H7 (cell line): ENCODE data around the gene YES1. TPM values are rescaled to one million over a fixed set of nuclear protein-coding genes. Genes with fewer than 3 reads are reported as not detected.

Source experiments
- DNase-seq: peaks from one replicate; pipeline ENCODE4 v3.0.0; 2012
- H3K27me3 ChIP-seq: 2 replicates; pipeline ENCODE4 v1.6.0; 2011; ENCODE audit warnings: mild to moderate bottlenecking, low read length; ENCODE audit not compliant: control insufficient read depth, insufficient read depth
- H3K36me3 ChIP-seq: replicated peaks from 2 replicates; pipeline ENCODE4 v1.5.1; 2011; ENCODE audit warnings: low read length; ENCODE audit not compliant: control insufficient read depth, insufficient read depth
- H3K4me3 ChIP-seq: 2 replicates; pipeline ENCODE4 v1.5.1; 2011; ENCODE audit warnings: low read depth, mild to moderate bottlenecking, control low read depth, low read length, moderate library complexity; ENCODE audit not compliant: insufficient read depth
- total RNA-seq: library from RNA; depleted of rRNA; stranded (reverse); fragments of >200 nt; shearing (Covaris generic); gene quantifications from 2 replicates; pipeline ENCODE4 v1.2.3, GENCODE V29; 2014

The YES1 gene
- total RNA-seq, 1 experiment from 2014 or later: 69.4 TPM

DNA sequence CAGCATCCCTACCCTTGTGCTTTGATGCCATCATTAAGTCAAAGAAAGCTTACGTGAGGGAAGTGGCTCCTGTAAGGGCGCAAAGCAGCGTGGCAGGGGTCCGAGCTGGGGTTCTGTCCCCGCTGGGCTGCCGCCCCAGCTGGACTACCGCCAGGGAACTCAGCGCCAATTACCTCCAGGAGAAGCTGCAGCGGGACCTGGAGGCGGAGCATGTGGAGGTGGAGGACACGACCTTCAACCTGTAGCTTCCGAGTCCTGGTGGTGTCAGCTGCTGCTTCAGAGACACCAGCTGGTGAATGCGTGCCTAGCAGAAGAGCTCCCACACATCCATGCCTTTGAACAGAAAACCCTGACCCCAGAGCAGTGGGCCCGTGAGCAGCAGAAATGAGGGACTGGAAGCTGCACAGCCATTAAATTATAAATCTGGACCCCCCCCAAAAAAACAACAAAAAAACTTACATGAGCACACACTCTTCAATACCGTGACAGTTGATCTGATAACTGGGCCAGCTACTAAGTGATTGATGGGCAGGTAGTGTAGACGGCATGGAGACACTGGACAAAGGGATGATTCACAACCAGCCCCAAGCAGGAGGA lies 20.1 kb upstream of the YES1 start:
- H3K36me3 ChIP-seq: no peaks in the 10 kb centered on the region
- DNase-seq: peak; percentile 66
- H3K4me3 ChIP-seq: no peak overlapping the region
- H3K27me3 ChIP-seq: no peaks in the 10 kb centered on the region

GRCh38 chr18:830315-830901 lies 18.4 kb upstream of the YES1 start:
- Histone ChIP-seq H3K4me3 (no peak overlapping the region), H3K27me3 (no peaks in the 10 kb centered on the region), H3K36me3 (no peaks in the 10 kb centered on the region)
- peak; percentile 55 for DNase-seq

DNA sequence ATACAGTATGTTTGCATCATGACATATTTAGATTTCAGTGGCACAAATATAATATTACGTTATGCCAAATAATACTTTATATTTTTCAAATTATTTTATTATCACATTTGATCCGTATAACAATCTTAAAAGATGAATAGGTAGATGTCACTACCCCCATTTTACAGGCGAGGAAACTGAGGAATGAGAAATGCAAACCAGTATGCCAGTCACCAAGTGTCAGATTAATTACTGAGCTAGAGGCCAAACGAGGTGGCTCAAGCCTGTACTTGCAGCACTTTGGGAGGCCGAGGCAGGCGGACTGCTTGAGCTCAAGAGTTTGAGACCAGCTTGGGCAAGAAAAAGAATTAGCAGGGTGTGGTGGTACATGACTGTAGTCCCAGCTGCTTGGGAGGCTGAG lies 17.4 kb upstream of the YES1 start:
- no peaks in the 10 kb centered on the region for H3K27me3 ChIP-seq
- DNase-seq: no peak
- H3K36me3 ChIP-seq: no peaks in the 10 kb centered on the region
- no peak overlapping the region for H3K4me3 ChIP-seq

DNA sequence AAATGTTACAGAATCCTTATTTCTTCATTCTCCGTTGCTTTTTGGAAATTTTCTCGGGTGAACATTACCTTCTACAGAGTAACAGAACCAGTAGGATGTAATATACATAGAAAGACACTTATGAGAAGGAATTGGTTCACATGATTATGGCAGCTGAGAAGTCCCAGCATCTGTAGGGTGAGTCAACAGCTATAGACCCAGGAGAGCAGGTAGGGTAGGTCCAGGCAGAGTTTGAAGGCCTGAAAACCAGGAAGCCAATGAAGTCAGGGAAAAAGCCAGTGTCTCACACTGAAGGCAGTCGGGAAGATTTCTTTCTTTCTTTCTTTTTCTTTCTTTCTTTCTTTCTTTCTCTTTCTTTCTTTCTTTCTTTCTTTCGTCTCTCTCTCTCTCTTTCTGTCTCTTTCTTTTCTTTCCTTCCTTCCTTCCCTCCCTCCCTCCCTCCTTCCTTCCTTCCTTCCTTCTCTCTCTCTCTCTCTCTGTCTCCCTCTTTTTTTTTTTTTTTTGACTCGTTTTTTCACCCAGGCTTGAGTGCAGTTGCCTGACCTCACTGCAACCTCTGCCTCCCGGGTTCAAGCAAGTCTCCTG lies 15.1 kb upstream of the YES1 start:
- Histone ChIP-seq H3K4me3 (no peak overlapping the region), H3K27me3 (no peaks in the 10 kb centered on the region), H3K36me3 (no peaks in the 10 kb centered on the region)
- DNase-seq: no peak

GRCh38 chr18:825891-826585 lies 14.0 kb upstream of the YES1 start:
- H3K27me3 ChIP-seq: no peaks in the 10 kb centered on the region

DNA sequence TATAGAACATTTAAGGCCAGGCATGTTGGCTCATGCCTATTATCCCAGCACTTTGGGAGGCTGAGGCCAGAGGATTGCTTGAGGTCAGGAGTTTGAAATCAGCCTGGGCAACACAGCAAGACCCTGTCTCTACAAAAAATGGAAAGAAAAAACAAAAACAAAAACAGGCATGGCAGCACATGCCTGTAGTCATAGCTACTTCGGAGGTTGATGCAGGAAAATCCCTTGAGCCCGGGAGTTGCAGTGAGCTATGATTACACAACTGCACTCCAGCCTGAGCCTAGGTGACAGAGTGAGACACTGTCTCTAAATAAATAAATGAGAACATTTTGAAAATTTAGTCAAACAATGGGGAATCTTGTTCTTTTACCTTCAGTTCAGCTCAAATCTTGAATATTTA lies 12.1 kb upstream of the YES1 start:
- H3K36me3 ChIP-seq: no peaks in the 10 kb centered on the region
- no peak for DNase-seq
- H3K27me3 ChIP-seq: no peaks in the 10 kb centered on the region
- no peak overlapping the region for H3K4me3 ChIP-seq

More at GRCh38 chr18:825891-826585, 14.0 kb upstream of the YES1 start:
- H3K4me3 ChIP-seq: no peak overlapping the region
- DNase-seq: no peak
- no peaks in the 10 kb centered on the region for H3K36me3 ChIP-seq

DNA sequence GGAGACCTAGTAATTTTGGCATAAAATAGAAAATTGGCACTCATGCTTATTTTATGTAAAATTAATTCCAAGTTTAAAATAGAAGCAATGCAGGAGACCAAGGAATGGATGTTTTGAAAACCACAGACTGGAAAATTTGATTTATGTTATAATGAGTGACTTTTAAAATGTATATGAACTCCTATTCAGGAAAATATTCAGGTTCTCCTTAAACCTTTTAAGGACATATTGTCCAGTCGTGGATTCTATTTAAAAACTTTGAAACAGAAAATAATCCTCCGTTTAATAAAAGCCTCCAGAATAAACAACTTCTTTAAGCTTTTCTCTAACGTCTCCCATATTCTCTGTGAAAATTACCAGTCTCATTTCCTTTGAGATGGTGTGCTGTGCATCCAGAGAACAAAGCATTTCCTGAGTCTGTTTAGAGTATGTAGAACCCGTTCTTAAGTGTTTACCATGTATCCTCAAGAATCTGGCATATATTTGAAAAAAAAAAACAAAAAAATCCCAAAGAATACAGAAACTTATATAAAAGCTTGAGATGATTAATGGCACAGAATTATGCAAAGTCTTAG lies 8.6 kb upstream of the YES1 start:
- H3K27me3 ChIP-seq: no peaks in the 10 kb centered on the region
- DNase-seq: no peak
- H3K4me3 ChIP-seq: no peak overlapping the region
- H3K36me3 ChIP-seq: no peaks in the 10 kb centered on the region

DNA sequence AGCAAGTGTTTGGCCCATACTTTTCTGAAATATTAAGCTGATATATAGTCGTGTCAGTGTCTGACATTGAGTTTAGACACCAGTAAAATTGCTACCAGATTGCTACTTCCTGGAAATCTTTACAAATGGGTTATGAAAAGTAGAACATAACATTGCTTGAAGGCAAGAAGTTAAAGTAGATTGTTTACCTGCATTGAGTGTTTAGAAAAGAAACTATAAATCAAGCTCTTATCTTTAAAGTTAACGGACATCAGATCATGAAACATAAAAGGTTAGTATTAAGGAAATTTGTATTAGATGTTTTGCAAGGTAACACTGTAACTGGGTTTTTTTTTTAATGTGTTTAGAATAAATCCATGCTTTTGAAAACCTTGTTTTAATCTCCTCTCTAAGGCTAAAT lies 4.8 kb upstream of the YES1 start:
- no peak overlapping the region for H3K4me3 ChIP-seq
- no peak for DNase-seq
- H3K36me3 ChIP-seq: no peaks in the 10 kb centered on the region
- H3K27me3 ChIP-seq: no peaks in the 10 kb centered on the region

GRCh38 chr18:816088-816653 lies 4.1 kb upstream of the YES1 start:
- Histone ChIP-seq H3K27me3 (no peaks in the 10 kb centered on the region), H3K4me3 (no peak overlapping the region), H3K36me3 (no peaks in the 10 kb centered on the region)
- no peak for DNase-seq

DNA sequence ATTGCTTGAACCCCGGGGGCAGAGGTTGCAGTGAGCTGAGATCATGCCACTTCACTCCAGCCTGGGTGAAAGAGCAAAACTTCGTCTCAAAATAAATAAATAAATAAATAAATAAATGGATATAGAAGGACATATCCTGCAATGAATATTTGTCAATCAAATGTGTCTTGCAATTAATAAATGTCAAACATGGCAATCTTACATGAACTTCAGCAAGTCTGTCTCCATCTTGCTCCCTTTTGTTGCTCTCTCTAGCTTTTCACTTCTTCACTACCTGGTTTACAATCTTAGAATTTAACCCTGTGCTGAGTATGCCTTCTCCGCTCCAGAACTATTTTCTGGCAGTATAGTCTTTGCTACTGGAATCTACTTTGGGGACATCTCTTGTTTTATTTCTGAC lies 3.3 kb upstream of the YES1 start:
- no peak for DNase-seq
- H3K36me3 ChIP-seq: no peaks in the 10 kb centered on the region
- H3K27me3 ChIP-seq: no peaks in the 10 kb centered on the region
- H3K4me3 ChIP-seq: no peak overlapping the region

GRCh38 chr18:814300-815084 lies 2.5 kb upstream of the YES1 start:
- peak; percentile 30 for DNase-seq

DNA sequence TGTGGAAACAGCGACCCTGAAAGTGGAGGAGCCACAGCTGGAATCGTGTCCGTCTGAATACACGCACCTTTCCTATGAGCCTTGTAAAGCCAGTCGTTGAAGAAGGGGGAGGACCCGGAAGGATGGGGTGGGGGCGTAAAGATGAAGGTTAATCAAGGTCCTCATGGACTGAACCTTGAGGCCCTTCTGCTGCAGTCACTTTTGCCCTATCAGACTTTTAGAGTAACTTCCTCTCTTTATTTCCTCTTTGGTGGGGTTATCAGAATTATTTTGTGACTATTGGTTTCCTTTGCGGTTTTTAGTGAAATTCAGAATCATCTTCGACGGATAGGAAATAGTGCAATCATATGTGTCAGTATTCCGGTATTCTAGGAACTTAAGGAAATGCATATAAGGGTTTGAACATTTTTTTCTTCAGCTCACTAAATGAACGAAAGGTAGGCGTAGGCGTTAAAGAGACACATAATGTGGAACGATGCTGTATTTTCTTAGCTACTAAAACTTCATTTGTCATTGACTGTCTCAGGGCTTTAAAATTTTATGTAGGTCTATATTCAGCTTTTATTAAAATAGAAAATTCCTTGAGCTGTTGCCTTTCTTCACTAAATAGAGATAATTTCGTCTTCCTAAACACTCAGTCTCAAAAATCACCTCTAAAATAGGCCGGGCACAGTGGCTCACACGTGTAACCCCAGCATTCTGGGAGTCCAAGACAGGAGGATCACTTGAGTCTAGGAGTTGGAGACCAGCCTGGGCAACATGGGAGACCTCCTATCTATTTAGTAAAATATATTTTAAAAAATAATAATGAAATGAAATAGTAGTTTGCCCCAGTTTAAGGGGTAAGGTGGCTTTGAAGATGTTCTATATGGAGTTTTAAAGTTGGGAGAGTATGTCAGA lies 1.4 kb upstream of the YES1 start:
- H3K27me3 ChIP-seq: no peaks in the 10 kb centered on the region
- peak overlapping the region; percentile 80 for H3K4me3 ChIP-seq
- no peaks in the 10 kb centered on the region for H3K36me3 ChIP-seq
- DNase-seq: peak; percentile 35

More at GRCh38 chr18:814300-815084, 2.5 kb upstream of the YES1 start:
- Histone ChIP-seq H3K4me3 (no peak overlapping the region), H3K36me3 (no peaks in the 10 kb centered on the region), H3K27me3 (no peaks in the 10 kb centered on the region)
